Eye (tissue), 1 donor: ENCODE data around the gene HAS3.
"Not testable (repeated sequence)": the region's sequence is repeated elsewhere in the genome, so short reads cannot be mapped to it uniquely, and the experiment has no call there.

Source experiments
- DNase-seq: peaks from one replicate; pipeline ENCODE4 v3.0.0-alpha.2; 2015

Gene HAS3, protein sequence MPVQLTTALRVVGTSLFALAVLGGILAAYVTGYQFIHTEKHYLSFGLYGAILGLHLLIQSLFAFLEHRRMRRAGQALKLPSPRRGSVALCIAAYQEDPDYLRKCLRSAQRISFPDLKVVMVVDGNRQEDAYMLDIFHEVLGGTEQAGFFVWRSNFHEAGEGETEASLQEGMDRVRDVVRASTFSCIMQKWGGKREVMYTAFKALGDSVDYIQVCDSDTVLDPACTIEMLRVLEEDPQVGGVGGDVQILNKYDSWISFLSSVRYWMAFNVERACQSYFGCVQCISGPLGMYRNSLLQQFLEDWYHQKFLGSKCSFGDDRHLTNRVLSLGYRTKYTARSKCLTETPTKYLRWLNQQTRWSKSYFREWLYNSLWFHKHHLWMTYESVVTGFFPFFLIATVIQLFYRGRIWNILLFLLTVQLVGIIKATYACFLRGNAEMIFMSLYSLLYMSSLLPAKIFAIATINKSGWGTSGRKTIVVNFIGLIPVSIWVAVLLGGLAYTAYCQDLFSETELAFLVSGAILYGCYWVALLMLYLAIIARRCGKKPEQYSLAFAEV

DNA sequence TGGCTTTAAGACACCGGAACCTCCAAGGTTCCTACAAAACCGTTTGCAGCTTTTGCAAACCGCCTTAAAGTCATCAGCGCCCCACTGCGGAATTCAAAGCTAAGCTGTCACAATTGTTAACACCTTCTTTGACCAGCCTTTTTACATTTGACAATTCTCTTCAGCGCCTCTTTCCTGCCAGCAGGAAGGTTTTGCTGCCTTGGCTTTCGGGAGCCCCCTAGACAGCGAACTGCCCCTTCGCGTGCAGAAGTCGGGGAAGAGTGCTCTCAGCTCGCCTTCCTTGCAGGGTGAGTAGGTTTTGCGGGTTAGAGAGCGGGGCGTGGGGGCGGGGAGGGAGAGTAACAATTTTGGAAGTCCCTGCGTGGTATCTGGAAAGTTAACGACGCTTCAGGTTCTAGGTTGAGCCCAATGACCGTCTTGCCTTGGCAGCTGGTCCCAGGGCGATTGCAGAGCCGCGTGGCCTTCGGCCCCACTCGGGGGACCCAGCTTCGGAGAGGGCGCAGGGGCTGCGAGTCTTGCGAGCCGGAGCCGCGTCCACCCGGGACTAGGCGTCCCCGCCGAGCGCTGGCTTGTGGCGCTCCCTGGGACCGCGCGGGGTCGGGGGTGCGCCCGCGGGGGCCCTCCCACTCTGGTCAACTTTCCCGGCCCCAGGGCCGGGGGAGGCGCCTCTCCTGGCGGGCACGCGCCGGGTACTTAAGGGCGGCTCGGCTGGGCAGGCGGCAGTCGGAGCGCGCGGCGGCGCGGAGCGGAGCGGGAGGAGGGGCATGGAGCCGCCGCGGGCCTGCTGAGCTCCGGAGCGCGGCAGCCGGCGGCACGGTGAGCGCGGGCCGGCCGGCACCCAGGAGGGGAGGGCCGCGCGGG lies at the start of gene HAS3:
HAS3 (plus strand) TSS at position 153 of the 861 bp plus-strand sequence. CDS start 3,743 bp downstream, outside the sequence.
- peak; percentile 79 for DNase-seq

DNA sequence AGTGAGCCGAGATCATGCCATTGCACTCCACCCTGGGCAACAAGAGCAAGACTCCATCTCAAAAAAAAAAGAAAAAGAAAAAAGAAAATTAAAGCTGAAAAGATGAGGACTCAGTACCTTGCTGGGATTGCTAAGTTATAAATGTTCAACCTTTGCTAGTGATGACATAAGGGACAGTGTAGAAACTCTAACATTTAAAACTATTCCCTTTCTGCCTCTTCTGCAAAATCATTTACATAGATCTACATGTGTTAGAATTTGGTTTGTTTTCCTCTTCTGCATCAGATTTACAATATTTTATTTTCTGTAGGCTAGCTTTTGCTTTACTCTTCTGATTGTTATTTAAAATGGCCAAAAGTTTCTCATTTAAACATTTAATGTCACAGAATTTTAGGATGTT lies 49.5 kb upstream of the HAS3 start:
- no peak for DNase-seq

DNA sequence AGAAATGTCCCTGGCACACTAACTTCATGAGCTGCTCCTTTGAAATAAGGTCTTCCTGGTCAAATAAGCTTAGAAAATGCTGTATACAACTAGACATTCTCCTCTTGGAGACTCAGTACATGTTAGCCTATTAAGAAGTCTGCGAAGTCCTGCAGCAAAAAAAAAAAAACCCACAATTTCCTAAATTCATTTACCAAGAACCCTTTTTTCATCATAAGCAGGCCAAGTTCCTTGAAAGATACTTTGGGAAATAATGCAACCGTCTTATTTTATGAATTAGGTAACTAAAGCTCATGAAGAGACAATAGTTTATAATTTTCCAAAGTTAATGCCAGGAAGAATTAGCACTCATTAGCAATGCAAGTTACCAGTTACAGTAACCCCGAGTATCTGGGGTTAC lies 49.0 kb upstream of the HAS3 start:
- no peak for DNase-seq

DNA sequence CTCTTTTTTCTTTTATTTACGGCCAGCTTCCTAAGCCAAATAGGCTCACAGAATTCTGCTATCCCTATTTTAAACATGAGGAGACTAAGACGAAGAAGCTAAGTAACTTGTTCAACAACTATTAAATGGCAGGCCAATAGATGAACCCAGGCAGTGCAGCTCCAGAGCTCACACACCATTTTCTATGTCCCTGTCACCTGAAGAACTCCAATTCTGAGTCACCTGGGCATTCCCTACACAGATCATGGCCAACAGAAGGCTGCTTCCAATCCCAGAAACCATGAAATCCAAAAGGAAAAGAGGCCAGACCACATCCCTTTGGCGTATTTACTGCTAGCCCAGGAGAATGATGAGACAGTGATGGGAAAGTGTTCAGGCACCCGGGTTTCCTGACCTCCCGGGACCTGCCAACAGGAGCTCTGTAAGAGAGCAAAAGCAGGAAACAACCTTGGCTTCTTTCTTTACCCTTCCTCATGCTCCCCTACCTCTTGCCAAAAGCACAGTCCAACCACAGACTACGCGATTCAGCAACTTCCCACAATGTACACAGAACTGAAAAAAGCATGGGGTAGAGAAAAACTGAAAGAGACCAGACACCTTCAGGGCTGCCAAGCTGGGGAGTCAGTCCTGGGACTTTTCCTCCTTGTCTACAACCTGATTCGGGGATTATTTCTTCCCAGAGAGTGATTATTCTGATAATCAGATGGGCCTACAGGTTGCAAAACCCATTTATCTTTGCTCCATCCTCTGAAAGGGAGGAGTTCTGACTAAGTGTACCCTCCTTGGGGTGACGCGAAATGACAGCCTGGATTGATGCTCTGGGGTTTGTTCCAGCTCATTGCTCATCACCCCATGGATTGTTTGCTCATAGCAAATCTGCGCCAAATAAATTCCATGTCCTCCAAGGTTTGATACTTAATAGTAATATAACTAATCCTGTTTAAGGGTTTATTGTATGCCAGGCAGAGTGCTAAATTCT lies 47.8 kb upstream of the HAS3 start:
- DNase-seq: no peak

DNA sequence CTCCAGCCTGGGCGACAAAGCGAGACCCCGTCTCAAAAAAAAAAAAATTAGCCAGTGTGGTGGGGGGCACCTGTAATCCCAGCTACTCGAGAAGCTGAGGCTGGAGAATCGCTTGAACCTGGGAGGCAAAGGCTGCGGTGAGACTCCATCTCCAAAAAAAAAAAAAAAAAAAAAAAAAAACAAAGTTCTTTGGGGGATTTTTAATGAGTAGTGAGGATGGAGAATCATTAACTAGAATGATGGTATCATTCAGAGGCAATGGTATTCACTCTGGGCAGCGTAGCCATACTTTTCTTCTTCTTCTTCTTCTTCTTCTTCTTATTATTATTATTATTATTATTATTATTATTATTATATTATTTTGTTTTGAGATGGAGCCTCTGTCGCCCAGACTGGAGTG lies 42.0 kb upstream of the HAS3 start:
- DNase-seq: not testable (repeated sequence)

DNA sequence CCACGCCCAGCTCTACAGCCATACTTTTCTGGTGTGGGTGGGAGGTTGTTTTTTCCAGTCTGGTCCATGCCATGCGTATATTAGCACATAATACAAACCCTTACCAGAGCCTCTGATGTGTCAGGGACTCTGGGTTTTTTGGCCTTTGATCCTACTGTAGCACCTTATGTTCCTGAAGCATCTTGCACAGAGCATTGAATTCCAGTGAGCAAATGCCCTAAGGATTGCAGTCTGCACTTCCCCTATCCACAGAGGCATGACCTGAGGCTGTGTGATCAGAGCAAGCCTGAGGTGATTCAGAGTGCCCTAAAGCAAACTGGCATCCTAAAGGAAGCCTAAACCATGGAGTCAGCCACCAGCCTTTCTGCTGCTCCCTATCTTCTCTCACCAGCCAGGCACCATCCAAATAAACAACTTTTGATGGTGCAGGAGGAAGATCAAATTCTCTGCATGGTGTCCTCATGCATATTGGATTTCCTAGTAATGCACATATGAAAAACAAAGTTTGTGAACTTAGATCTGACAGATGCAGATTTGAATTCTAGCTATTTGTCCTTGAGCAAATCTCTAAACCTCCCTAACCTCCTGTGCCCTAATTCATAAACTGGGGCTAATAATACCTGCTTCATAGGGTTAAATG lies 41.2 kb upstream of the HAS3 start:
- no peak for DNase-seq

DNA sequence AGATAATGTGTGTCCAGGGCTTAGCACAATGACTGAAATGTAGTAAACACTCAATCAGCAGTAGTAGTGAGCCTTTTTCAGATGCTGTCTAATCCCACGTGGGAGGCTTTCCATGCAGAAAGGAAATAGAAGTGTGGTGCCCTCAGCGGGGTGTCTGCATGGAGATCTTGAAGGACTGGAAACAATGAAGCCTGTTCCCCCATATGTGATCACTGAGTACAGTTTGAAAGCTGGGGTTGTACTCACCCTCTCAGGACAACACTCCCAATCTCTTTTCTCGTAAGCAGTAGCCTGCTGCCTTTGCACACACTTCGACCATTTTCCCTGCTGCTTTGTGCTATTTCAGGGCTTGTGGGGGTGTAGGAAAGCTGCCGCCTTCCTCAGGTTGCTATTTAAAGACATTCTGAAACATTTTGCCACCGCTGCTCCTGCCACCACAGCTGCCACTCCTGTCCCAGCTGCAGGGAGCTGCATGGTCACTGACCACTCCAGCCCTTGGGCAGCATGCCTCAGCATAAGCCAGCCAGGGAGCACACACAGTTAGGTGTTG lies 40.6 kb upstream of the HAS3 start:
- DNase-seq: no peak

DNA sequence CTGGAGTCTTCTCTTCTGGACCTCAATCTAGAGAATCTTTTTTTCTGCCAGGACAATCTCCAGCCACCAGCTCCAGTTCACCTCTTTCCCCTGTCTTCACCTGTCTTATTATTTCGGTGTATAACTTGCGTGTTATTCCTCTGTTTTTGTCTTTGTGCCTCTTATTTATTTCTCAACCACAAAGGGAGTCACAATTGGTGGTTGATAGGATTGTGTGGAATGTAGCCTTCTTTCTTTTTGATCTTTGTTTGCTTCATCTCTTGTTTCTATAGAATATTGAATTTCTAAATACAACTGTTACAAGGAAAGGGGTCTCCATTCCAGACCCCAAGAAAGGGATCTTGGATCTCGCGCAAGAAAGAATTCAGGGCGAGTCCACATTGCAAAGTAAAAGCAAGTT lies 35.9 kb upstream of the HAS3 start:
- DNase-seq: no peak

DNA sequence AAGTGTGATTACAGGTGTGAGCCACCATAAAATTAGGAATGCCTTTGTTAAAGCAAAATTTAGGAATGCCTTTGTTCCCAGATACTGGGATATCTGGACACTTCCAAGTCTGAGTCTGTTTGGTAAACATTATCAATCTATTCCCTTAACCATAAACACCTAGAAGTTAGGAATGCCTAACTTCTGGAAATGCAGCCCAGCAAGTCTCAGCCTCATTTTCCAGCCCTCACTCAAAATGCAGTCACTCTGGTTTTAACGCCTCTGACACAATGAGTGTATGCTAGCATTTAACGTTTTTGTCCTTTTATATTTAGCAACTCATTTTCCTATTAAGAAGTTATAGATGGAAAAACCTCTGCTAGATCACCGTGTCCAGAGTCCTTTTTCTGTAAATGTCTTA lies 34.4 kb upstream of the HAS3 start:
- no peak for DNase-seq

DNA sequence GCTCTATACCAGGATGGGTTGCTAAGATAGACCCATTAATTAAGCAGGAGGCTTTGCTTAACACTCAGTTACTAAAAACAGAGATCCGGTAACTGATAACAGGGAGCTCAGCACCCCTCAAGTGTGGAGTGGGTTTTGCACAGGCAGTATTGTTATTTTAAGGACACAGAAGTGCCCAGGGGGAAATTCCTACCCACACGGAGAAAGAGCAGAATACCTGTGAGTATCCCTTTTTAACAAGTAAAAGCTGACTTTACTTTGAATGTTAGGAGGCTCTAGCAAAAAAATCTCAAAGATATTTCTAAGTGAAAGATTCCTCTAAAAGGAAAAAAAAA lies 32.8 kb upstream of the HAS3 start:
- DNase-seq: no peak

DNA sequence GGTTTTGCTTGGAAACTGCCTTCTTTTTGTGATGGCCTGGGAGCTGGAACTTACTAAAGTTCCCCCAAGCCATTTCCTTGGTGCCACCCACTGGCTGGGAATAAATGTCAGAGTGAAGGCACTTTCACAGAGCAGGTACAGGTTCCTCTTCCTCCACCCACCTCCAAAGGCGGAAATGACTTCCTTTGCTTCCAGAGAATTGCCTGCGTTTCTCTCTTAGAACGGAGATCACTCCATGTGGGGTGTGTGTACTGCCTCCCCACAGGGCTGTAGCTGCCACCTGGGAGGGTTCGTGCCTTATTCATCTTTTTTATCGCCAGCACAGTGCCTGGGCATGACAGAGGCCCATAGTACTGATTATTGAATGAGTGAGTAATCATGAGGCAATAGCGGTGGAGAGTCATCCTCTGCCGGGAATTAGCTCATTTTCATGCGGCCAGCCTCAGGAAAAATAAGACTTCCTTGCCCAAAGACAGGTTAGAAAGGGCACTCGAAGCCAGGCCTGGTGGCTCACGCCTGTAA lies 32.2 kb upstream of the HAS3 start:
- DNase-seq: no peak

DNA sequence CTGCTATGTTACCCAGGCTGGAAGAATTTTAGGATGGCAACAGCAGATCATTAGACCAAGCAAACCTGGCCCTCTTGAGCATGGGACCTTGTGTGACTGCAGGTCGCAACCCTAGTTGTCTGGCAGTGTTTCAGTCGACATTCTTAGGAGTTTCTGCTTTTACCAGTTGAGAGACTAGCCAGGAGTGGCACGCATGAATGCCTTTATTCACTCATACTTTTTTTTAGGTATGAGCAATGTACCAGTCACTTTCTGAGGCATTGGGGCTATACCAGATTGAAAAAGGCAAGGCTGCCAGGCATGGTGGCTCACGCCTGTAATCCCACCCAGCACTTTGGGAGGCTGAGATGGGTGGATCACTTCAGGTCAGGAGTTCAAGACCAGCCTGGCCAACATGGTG lies 28.2 kb upstream of the HAS3 start:
- DNase-seq: no peak

DNA sequence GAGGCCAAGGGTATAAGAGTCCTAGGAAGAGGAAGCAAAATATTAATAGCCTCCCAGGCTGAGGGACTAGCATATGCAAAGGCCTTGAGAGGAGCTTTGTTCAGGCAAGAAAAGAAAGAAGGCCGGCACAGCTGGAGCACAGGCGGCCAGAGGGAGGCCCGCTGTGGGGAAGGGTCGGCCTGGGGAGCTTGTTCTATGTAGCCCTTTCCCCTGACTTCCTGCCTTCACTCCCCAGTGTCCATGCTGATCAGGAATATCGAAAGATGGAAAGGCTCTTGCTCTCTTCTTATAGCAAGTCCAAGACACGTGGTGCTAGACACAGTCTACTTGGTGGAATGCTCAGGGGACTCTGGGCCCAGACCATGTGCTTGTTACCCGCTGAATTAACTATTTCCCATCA lies 27.4 kb upstream of the HAS3 start:
- no peak for DNase-seq

DNA sequence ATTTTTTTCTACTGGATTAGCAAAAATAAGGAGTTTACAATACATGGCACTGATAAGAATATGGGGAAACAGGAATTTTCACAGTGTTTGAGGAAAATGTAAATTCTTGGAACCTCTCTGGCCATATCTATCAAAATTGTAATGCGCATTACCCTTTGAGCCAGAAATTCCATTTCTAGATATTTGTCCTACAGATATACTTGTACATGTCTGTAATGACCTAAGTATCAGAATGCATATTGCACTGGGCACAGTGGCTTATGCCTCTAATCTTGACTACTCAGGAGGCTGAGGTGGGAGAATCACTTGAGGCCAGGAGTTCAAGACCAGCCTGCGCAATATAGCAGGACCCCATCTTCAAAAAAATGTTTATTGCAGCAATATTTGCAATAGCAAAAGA lies 25.8 kb upstream of the HAS3 start:
- no peak for DNase-seq

DNA sequence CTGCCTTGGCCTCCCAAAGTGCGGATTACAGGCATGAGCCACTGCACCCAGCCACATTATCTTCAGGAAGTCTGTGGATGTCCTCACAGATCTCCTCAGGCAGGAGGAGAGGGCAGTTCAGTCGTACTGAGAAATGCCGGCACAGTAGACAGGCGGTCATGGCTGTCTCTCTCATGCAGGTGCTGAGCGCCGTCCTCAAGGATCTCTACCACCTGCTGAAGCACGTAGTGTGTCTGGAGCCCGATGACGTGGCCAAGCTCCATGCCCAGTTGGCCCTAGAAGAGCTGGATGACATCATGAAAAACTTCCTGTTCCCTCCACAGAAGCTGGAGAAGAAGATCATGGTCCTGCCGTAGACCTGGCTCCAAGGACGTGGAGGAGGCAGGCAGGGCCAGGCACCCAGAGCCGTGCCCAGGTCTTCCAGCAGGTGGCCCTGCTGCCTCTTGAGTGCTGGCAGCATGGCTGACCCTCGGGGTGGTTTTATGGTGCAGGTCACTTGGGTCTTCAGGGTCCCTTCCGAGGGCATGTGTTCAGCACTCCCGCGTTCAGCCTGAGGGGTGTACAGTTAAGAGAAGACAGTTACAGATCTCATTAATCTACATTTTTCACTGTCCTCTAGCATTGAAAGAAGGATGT lies 22.0 kb upstream of the HAS3 start:
- DNase-seq: no peak

DNA sequence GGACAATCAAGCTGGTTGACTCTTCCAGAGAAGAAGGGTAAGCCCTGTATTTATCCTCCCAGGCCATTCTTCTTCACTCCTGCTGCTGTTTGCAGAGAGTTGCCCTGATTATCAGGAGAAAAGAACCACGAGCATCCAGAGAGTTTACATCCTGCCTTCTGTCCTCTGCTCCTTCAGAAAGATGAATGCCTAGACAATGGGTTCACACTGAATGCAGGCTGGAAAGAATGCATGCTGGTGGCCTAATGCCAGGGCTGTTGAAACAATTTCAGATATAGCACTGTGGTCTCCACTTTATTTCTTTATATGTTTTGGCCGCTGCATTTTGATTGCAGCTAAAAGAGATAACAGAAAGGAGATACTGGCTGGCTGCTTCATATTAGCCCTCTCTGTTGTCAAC lies 21.2 kb upstream of the HAS3 start:
- DNase-seq: no peak

DNA sequence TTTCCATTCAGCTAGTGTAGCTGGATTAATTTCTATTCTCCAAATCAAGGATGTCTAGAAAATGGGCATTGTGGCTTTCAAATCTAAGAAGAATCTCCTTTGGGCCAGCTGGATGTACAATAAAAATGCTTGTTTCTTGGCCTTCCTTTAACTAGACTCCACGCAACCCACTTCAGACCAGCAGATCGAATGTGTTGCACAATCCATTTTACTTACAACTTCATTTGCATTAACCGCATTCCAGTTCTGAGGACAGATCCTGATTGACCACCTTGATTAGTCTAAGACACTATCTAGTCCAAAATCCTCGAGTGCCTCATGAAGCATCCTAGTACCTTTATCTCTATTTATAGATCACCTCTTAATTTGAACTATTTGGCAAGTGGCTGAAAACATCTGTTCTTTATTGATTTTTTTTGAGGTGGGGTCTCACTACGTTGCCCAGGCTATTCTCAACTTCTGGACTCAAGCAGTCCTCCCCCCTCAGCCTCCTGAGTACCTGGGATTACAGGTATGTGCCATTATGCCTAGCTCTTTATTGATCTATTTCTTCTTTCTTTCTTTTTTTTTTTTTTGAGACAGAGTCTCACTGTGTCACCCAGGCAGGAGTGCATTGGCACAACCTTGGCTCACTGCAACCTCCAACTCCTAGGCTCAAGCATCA lies 20.3 kb upstream of the HAS3 start:
- DNase-seq: no peak

DNA sequence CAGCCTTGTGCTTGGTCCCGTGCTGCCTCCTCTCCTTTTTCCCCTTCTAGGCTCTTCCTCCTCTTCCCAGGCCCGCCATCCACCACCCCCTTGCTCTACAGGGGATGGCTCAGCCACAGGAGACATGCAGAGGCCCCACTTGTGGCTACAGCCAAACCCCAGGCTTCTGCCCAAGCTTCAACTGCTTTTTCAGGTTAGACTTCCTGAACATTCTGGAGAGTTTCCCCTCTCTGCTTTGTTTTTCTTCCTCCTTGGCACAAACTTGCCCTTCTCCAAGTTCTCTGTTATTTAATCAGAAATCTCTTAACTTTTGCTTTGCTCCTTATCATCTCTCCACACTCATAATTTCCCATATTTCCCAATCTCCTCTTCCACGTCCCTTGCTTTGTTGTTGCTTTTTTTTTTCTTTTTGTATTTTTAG lies 18.3 kb upstream of the HAS3 start:
- no peak for DNase-seq

DNA sequence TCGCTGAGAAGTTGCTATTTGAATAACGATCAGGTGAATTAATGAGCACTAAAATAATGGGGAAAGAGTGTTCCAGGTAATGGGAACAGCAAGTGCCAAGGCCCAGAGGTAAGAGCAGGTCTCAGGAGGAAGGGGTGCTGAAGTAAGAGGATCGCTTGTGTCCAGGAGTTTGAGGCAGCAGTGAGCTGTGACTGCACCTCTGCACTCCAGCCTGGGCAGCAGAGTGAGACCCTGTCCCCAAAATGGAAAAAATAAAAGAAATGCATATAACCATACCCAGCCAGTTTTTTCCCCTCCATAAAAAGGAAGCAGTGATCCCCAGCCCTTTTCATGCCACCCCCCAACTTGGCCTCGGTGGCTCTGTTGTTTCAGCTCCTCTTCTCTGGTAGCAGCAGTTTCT lies 16.8 kb upstream of the HAS3 start:
- no peak for DNase-seq

DNA sequence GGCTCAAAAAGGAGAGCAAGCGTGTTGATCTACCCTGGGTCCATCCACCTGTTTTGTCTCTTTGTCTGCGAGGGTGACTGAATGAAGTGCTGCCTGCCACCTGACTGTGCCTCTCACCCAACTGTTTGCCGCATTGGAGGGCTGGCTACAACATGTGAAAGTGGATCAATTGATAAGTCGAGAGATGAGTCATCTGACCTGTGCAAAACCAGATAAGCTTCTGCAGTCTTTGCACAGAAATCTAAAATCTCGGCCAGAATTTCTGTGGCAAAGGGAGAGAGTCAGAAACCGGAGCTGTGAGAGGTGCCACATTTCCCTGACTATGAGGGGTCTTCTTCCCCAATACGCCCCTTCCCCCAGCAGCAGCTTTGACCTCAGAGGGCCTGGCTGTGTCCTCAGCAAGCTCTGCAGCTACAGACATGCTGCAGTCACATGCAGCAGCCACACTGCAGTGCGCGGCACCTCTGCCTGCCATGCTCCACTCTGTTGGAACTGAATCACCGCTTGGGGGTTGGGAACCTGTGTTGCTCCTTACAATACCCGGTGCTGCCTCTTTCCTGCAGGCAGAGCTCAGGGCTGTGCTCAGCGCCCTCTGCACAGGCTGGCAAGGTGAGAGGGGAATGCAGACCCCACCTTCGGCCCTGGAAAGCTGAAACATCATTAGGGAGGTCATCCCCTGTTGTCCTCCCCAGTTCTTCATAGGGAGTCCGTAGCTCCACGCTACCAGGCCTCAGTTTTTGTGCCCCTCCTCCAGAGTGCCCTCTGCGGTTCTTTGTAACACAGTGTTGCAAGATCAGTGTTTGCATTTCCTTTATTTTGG lies 16.2 kb upstream of the HAS3 start:
- no peak for DNase-seq
